ENCODE results near the gene ZNF618. TPM values are rescaled to one million over a fixed set of nuclear protein-coding genes. Genes with fewer than 3 reads are reported as not detected.

Gene ZNF618
- polyA plus RNA-seq, 1 donor (not counting 4 experiments of a cell fraction or from before 2014, with no cell fraction given): 2.5 TPM

- H3K4me1 ChIP-seq (ENCODE audit: control insufficient read depth, extremely low read depth, insufficient read depth, low read length): peaks cover 9% of the 10 kb centered on the region
- FAIRE-seq (no peak), DNase-seq (ENCODE audit: low read depth, low spot score) (no peak)
- dilution Hi-C loops (cut with MboI; ENCODE audit: extremely low pct_ligation_motif_present, low sequenced_read_pairs): no loop called here
- H2AFZ ChIP-seq (ENCODE audit: control insufficient read depth, low read length): no peak overlapping the region
- no peak overlapping the region for H3K4me2 ChIP-seq (ENCODE audit: control insufficient read depth, extremely low read depth, insufficient read depth, low read depth, low read length)
- TF ChIP-seq CTCF (optimal IDR thresholded peaks at IDR 0.05 in 1 of 3, IDR thresholded peaks at IDR 0.05 in 1 of 3, conservative IDR thresholded peaks at IDR 0.05 in 1 of 3; ENCODE audit: extremely low read depth in 1 of 3, insufficient read depth in 2 of 3, low read length in 3 of 3) (peak in 2 of 3 experiments; percentile 16 to 33), EZH2 (IDR thresholded peaks at IDR 0.05; ENCODE audit: low read length) (no peak)
- no peaks in the 10 kb centered on the region for H4K20me1 ChIP-seq (ENCODE audit: control insufficient read depth, extremely low read depth, insufficient read depth, low read length)
- H3K4me3 ChIP-seq (ENCODE audit: control insufficient read depth in 2 of 3, extremely low read depth in 1 of 3, insufficient read depth in 2 of 3, low read depth in 1 of 3, low read length in 3 of 3): no peak overlapping the region
- peaks cover 0 to 12% of the 10 kb centered on the region in 2 experiments for H3K36me3 ChIP-seq (ENCODE audit: control insufficient read depth in 2 of 2, extremely low read depth in 1 of 2, insufficient read depth in 2 of 2, low read length in 2 of 2)
- no peak overlapping the region for H3K27ac ChIP-seq (ENCODE audit: control insufficient read depth, insufficient read depth, low read length)
- H3K9me1 ChIP-seq (ENCODE audit: control insufficient read depth, extremely low read depth, insufficient read depth, low read length): no peaks in the 10 kb centered on the region
- no peaks in the 10 kb centered on the region for H3K27me3 ChIP-seq (ENCODE audit: control insufficient read depth, extremely low read depth, insufficient read depth, low read length)
- no peak overlapping the region for H3K9ac ChIP-seq (ENCODE audit: control insufficient read depth, extremely low read depth, insufficient read depth, low read length)
- no peaks in the 10 kb centered on the region for H3K9me3 ChIP-seq (ENCODE audit: control insufficient read depth, low read depth, low read length)
- no peaks in the 10 kb centered on the region for H3K79me2 ChIP-seq (ENCODE audit: control insufficient read depth, insufficient read depth, low read length)
Observed at GRCh38 chr9:114033397-114034103, 157.4 kb downstream of the ZNF618 start.

GRCh38 chr9:114034196-114034595 is 158.1 kb downstream of the ZNF618 start:
- H3K27ac ChIP-seq (ENCODE audit: control insufficient read depth, insufficient read depth, low read length): no peak overlapping the region
- FAIRE-seq (no peak), DNase-seq (ENCODE audit: low read depth, low spot score) (no peak)
- H3K4me1 ChIP-seq (ENCODE audit: control insufficient read depth, extremely low read depth, insufficient read depth, low read length): peaks cover 9% of the 10 kb centered on the region
- peaks cover 0 to 10% of the 10 kb centered on the region in 2 experiments for H3K36me3 ChIP-seq (ENCODE audit: control insufficient read depth in 2 of 2, extremely low read depth in 1 of 2, insufficient read depth in 2 of 2, low read length in 2 of 2)
- H3K27me3 ChIP-seq (ENCODE audit: control insufficient read depth, extremely low read depth, insufficient read depth, low read length): no peaks in the 10 kb centered on the region
- H3K4me3 ChIP-seq (ENCODE audit: control insufficient read depth in 2 of 3, extremely low read depth in 1 of 3, insufficient read depth in 2 of 3, low read depth in 1 of 3, low read length in 3 of 3): no peak overlapping the region
- no peak for TF ChIP-seq CTCF (optimal IDR thresholded peaks at IDR 0.05 in 1 of 3, IDR thresholded peaks at IDR 0.05 in 1 of 3, conservative IDR thresholded peaks at IDR 0.05 in 1 of 3; ENCODE audit: extremely low read depth in 1 of 3, insufficient read depth in 2 of 3, low read length in 3 of 3)
- no peak for TF ChIP-seq EZH2 (IDR thresholded peaks at IDR 0.05; ENCODE audit: low read length)
- no peaks in the 10 kb centered on the region for H3K9me1 ChIP-seq (ENCODE audit: control insufficient read depth, extremely low read depth, insufficient read depth, low read length)
- H4K20me1 ChIP-seq (ENCODE audit: control insufficient read depth, extremely low read depth, insufficient read depth, low read length): no peaks in the 10 kb centered on the region
- H3K79me2 ChIP-seq (ENCODE audit: control insufficient read depth, insufficient read depth, low read length): no peaks in the 10 kb centered on the region
- H3K9ac ChIP-seq (ENCODE audit: control insufficient read depth, extremely low read depth, insufficient read depth, low read length): no peak overlapping the region
- no peak overlapping the region for H2AFZ ChIP-seq (ENCODE audit: control insufficient read depth, low read length)
- H3K4me2 ChIP-seq (ENCODE audit: control insufficient read depth, extremely low read depth, insufficient read depth, low read depth, low read length): no peak overlapping the region
- dilution Hi-C loops (cut with MboI; ENCODE audit: extremely low pct_ligation_motif_present, low sequenced_read_pairs): no loop called here
- H3K9me3 ChIP-seq (ENCODE audit: control insufficient read depth, low read depth, low read length): no peaks in the 10 kb centered on the region
